ENCODE results near the gene STK38L. TPM values are rescaled to one million over a fixed set of nuclear protein-coding genes. Genes with fewer than 3 reads are reported as not detected.

Gene STK38L
- total and polyA plus RNA-seq, 9 of the 15 experiments (the other 6 are each of a cell fraction or from before 2014, with no cell fraction given) = 2.6 to 10.7 (median 6.9) TPM

DNA sequence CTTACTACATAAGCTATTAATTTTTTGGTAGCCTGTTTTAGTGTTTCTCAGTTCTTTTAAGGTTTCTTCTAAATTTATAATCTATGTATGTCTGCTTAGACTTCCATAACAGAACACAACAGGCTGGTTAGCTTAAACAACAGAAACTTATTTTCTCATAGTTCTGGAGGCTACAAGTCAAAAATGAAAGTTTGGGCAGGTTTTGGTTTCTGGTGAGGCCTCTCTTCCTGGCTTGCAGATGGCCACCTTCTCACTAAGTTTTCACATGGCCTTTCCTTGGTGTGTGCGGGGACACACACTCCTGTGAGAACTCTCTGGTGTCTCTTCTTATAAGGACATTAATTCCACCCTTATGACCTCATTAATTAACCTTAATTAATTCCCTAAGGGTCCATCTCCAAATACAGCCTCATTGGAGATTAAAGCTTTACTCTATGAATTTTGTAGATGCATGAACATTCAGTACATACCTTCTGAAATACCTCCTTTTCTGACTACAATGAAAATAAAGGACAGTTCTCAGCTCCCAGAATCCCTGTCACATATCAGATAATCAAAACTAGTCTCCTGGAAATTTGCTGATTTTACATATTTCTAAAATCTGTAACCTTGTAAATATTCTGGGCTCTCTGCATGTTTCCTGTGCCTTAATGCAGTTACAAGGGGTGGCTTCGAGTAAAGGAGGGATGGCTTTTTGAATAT is 65.4 kb downstream of the STK38L start:
- Histone ChIP-seq H3K27me3 (ENCODE audit: control insufficient read depth in 2 of 2, insufficient read depth in 2 of 2, low read length in 2 of 2) (no peaks in the 10 kb centered on the region), H3K36me3 (ENCODE audit: control insufficient read depth, insufficient read depth, low read length) (no peaks in the 10 kb centered on the region; the same call in 2 of the 3 replicates), H3K27ac (ENCODE audit: extremely low read depth, low read depth, low read length) (no peak overlapping the region), H3K4me2 (ENCODE audit: insufficient read depth, low read length) (no peak overlapping the region), H3K4me1 (replicated peaks in 1 of 2; ENCODE audit: control insufficient read depth in 2 of 2, insufficient read depth in 2 of 2, low read length in 2 of 2) (no peaks in the 10 kb centered on the region; a peak in 1 of 5 replicates), H3K4me3 (no peak overlapping the region), H3K9me3 (replicated peaks; ENCODE audit: control insufficient read depth, insufficient read depth, low read depth, low read length) (no peaks in the 10 kb centered on the region), H3K79me2 (ENCODE audit: control insufficient read depth, insufficient read depth, low read length) (no peaks in the 10 kb centered on the region), H4K20me1 (replicated peaks; ENCODE audit: control insufficient read depth, insufficient read depth, low read length) (no peaks in the 10 kb centered on the region), H2AFZ (ENCODE audit: low read depth, low read length) (no peak overlapping the region), H3K9ac (ENCODE audit: insufficient read depth in 1 of 2, low read depth in 2 of 2, low read length in 2 of 2) (no peak overlapping the region), H3K9me1 (ENCODE audit: control insufficient read depth, insufficient read depth, low read length) (no peaks in the 10 kb centered on the region)
- in situ Hi-C loops (cut with MboI) = no loop called here
- FAIRE-seq = no peak
- ATAC-seq = no peak
- intact Hi-C loops (cut with micrococcal nuclease) = loop anchor here (10.0 kb wide), 2 partner anchors 165 to 455 kb away; no protein-coding TSS in a partner anchor
- WGBS (ENCODE audit: insufficient coverage, low coverage, missing lambda C conversion rate) = 32% methylated on average over 2 of the region's 2 CpGs
- POLR2A ChIA-PET = no interaction called here
- DNase-seq (ENCODE audit: extremely low read depth in 1 of 4, low spot score in 3 of 4) = no peak
- no TSS peak for BruUV-seq (replicated peaks)
- CTCF ChIA-PET (ENCODE audit: low intra/inter-chr PET ratio) = no interaction called here
- TF ChIP-seq, protein P1, sequence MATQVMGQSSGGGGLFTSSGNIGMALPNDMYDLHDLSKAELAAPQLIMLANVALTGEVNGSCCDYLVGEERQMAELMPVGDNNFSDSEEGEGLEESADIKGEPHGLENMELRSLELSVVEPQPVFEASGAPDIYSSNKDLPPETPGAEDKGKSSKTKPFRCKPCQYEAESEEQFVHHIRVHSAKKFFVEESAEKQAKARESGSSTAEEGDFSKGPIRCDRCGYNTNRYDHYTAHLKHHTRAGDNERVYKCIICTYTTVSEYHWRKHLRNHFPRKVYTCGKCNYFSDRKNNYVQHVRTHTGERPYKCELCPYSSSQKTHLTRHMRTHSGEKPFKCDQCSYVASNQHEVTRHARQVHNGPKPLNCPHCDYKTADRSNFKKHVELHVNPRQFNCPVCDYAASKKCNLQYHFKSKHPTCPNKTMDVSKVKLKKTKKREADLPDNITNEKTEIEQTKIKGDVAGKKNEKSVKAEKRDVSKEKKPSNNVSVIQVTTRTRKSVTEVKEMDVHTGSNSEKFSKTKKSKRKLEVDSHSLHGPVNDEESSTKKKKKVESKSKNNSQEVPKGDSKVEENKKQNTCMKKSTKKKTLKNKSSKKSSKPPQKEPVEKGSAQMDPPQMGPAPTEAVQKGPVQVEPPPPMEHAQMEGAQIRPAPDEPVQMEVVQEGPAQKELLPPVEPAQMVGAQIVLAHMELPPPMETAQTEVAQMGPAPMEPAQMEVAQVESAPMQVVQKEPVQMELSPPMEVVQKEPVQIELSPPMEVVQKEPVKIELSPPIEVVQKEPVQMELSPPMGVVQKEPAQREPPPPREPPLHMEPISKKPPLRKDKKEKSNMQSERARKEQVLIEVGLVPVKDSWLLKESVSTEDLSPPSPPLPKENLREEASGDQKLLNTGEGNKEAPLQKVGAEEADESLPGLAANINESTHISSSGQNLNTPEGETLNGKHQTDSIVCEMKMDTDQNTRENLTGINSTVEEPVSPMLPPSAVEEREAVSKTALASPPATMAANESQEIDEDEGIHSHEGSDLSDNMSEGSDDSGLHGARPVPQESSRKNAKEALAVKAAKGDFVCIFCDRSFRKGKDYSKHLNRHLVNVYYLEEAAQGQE (IDR thresholded peaks at IDR 0.05; ENCODE audit: borderline replicate concordance) = no peak
- TF ChIP-seq, protein P1 (CRISPR knock-in tag; IDR thresholded peaks at IDR 0.05; ENCODE audit: low read depth) = no peak
- no peak for TF ChIP-seq MAZ (CRISPR knock-in tag; conservative IDR thresholded peaks at IDR 0.05 in 1 of 2, IDR thresholded peaks at IDR 0.05 in 1 of 2)
- no peak for TF ChIP-seq NFE2 (IDR thresholded peaks at IDR 0.05; ENCODE audit: low read depth)
- TF ChIP-seq ZFX (CRISPR knock-in tag; IDR thresholded peaks at IDR 0.05) = no peak
- peak; percentile 73 for TF ChIP-seq MAFF (IDR thresholded peaks at IDR 0.05; ENCODE audit: low read length)
- TF ChIP-seq C11orf30 (IDR thresholded peaks at IDR 0.05; ENCODE audit: low read depth) = peak; percentile 75
- TF ChIP-seq KAT8 (IDR thresholded peaks at IDR 0.05; ENCODE audit: low read depth) = no peak
- peak; percentile 82 for TF ChIP-seq ZNF316 (IDR thresholded peaks at IDR 0.05)
- TF ChIP-seq, protein P2, sequence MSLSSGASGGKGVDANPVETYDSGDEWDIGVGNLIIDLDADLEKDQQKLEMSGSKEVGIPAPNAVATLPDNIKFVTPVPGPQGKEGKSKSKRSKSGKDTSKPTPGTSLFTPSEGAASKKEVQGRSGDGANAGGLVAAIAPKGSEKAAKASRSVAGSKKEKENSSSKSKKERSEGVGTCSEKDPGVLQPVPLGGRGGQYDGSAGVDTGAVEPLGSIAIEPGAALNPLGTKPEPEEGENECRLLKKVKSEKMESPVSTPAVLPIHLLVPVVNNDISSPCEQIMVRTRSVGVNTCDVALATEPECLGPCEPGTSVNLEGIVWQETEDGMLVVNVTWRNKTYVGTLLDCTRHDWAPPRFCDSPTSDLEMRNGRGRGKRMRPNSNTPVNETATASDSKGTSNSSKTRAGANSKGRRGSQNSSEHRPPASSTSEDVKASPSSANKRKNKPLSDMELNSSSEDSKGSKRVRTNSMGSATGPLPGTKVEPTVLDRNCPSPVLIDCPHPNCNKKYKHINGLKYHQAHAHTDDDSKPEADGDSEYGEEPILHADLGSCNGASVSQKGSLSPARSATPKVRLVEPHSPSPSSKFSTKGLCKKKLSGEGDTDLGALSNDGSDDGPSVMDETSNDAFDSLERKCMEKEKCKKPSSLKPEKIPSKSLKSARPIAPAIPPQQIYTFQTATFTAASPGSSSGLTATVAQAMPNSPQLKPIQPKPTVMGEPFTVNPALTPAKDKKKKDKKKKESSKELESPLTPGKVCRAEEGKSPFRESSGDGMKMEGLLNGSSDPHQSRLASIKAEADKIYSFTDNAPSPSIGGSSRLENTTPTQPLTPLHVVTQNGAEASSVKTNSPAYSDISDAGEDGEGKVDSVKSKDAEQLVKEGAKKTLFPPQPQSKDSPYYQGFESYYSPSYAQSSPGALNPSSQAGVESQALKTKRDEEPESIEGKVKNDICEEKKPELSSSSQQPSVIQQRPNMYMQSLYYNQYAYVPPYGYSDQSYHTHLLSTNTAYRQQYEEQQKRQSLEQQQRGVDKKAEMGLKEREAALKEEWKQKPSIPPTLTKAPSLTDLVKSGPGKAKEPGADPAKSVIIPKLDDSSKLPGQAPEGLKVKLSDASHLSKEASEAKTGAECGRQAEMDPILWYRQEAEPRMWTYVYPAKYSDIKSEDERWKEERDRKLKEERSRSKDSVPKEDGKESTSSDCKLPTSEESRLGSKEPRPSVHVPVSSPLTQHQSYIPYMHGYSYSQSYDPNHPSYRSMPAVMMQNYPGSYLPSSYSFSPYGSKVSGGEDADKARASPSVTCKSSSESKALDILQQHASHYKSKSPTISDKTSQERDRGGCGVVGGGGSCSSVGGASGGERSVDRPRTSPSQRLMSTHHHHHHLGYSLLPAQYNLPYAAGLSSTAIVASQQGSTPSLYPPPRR (CRISPR knock-in tag; IDR thresholded peaks at IDR 0.05; ENCODE audit: borderline replicate concordance) = no peak

Data from K562 (cell line).